GM23338 (cell line): ENCODE results near the gene UBXN7.

ENCODE experiments used
- CREB1 ChIP-seq: fragments of 250-450 bp; sonication (Bioruptor Pico); IDR thresholded peaks from 2 replicates; pipeline ENCODE4 v1.5.0; 2020; ENCODE audit warnings: low read depth, mild to moderate bottlenecking, moderate library complexity
- CTCF ChIP-seq, 2 experiments: fragments of 200-600 bp in 1 of 2; sonication (generic) in 1 of 2; conservative IDR thresholded peaks; 2 replicates each; pipeline versions ENCODE4 v1.5.1 to v1.6.1; 2016 to 2017; ENCODE audit warnings: antibody characterized with exemption in 2 of 2, low read depth in 2 of 2, mild to moderate bottlenecking in 2 of 2, moderate library complexity in 1 of 2
- ETS1 ChIP-seq: IDR thresholded peaks from 2 replicates; pipeline ENCODE4 v1.6.1; 2016; ENCODE audit warnings: antibody characterized with exemption
- EZH2 ChIP-seq: fragments of 200-600 bp; sonication (generic); IDR thresholded peaks from one replicate; pipeline ENCODE4 v1.8.0; 2017; ENCODE audit warnings: antibody characterized with exemption, mild to moderate bottlenecking, low read depth; ENCODE audit not compliant: unreplicated experiment
- EZH2phosphoT487 ChIP-seq: fragments of 200-600 bp; sonication (generic); IDR thresholded peaks from one replicate; pipeline ENCODE4 v1.8.1; 2018; ENCODE audit warnings: antibody characterized with exemption; ENCODE audit not compliant: unreplicated experiment
- JUNB ChIP-seq: IDR thresholded peaks from one replicate; pipeline ENCODE4 v1.6.1; 2016; ENCODE audit warnings: antibody characterized with exemption; ENCODE audit not compliant: unreplicated experiment
- NANOG ChIP-seq: IDR thresholded peaks from 2 replicates; pipeline ENCODE4 v1.6.1; 2016; ENCODE audit warnings: antibody characterized with exemption, borderline replicate concordance
- POLR2AphosphoS5 ChIP-seq: IDR thresholded peaks from 2 replicates; pipeline ENCODE4 v1.6.1; 2016; ENCODE audit warnings: antibody characterized with exemption, low read depth
- REST ChIP-seq: IDR thresholded peaks from one replicate; pipeline ENCODE4 v1.6.1; 2018; ENCODE audit warnings: antibody characterized with exemption; ENCODE audit not compliant: unreplicated experiment
- ZNF331 ChIP-seq: fragments of 250-450 bp; sonication (Bioruptor Pico); IDR thresholded peaks from 2 replicates; pipeline ENCODE4 v1.5.0; 2020; ENCODE audit warnings: low read depth, mild to moderate bottlenecking, moderate library complexity
- ZNF462 ChIP-seq: fragments of 250-450 bp; sonication (Bioruptor Pico); IDR thresholded peaks from 2 replicates; pipeline ENCODE4 v1.5.0; 2020; ENCODE audit warnings: mild to moderate bottlenecking, moderate library complexity

- no peak for TF ChIP-seq REST
- TF ChIP-seq CTCF (conservative IDR thresholded peaks at IDR 0.05; ENCODE audit: low read depth in 2 of 2): no peak
- TF ChIP-seq ETS1: no peak
- no peak for TF ChIP-seq EZH2phosphoT487
- TF ChIP-seq POLR2AphosphoS5: no peak
- TF ChIP-seq EZH2: no peak
- TF ChIP-seq CREB1 (CRISPR knock-in tag): no peak
- TF ChIP-seq JUNB: no peak
- no peak for TF ChIP-seq ZNF462
- no peak for TF ChIP-seq NANOG
- no peak for TF ChIP-seq ZNF331 (CRISPR knock-in tag)
Observed at GRCh38 chr3:196326936-196327335, 105.3 kb downstream of the UBXN7 start.
